Effector CD8-positive, alpha-beta T cell (primary cell): ENCODE results near the gene OGDHL.

Experiments used
- DNase-seq: peaks from one replicate; lab custom pipeline; 2025; lab: John Stamatoyannopoulos, UW

Gene OGDHL

GRCh38 chr10:49689882-49690510, 72.1 kb downstream of the OGDHL start:
- no peak for DNase-seq

GRCh38 chr10:49688920-49689319, 73.2 kb downstream of the OGDHL start:
- no peak for DNase-seq

GRCh38 chr10:49688261-49688846, 73.8 kb downstream of the OGDHL start:
- DNase-seq, result no peak

DNA sequence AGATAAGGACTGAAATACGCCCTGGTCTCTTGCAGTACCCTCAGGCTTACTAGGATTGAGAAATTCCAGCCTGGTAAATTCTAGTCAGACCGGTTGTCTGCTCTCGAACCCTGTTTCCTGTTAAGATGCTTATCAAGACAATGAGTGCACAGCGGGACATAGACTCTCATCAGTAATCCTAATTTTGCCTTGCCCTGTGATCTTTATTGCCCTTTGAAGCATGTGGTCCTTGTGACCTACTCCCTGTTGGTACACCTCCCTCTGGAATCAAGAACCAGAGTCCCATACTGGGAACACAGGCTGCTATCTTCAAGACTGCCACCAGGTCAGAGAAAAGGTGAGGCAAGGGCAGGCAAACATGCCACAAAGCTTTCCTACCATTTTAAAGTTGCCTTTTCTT, 75.5 kb downstream of the OGDHL start:
- DNase-seq, result no peak
